NCI-H1694 (cell line): Measurements from ENCODE around the gene MRRF.

Source experiments
- DNase-seq: peaks from one replicate; lab custom pipeline; 2025; lab: John Stamatoyannopoulos, UW

Gene MRRF

DNA sequence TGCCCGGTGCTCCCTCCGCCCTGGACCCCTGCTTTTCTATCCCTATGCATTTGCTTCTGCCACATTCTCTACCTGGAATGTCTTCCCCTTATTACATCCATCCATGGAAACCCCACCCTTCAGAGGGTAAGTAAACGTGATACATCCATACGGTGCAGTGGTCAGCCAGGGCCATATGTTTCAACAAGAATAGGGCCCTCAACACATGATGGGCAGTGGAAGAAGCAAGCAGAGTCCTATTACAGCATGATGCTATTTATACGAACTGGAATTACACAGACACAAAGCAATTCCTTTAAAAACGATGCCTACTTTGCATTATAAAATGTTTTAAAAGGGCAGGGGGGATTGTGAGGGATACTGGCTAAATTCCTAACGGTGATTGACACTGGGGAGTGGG lies 68.0 kb downstream of the MRRF start:
- DNase-seq: no peak

DNA sequence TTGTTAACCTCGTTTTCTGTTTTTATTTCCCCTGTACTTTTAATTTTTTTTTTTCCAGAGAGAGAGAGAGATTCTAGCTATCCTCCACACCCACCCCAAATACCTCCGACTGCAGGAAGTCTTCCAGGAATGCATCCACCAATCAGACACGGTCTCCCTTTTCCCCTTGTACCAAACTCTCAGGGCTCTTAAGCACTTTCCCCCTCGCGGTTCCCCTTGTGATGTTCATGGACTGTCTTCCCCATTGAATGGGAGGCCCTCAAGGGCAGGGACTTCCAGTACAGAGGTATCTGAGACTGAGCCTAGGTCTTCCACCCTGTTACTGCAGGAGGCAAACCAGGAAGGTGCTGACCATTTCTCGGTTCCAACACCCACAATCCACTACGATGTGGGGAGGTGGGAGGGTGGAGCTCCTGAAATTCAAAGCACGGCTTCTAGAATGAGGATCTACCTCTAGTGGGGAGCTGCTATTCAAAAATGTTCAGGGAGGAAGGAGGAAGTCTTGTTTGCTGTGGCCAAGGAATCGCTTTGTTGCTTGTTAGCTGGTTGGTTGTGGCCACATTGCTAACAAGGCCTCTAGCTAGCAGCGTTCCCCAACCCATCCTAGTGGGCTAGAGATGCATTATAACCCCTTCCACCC lies 68.6 kb downstream of the MRRF start:
- DNase-seq: no peak

DNA sequence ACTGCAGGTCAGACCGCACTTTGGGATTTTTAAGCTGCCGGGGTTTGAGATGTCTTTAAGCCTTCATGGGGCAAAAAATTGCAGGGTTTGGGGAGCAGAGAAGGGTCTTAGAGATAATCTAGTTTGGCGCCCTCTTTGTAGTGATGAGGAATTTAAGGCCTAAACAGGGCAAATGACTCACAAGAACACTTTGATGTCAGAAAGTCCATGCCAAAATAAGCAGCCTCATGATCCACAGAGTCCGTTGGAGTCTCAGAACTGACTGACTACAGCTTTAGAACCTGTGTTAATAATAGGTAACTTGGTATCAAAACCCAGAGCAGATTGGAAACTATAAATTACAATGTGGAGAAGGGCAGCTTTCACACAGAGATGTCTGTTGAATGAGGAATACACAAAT lies 70.2 kb downstream of the MRRF start:
- DNase-seq: no peak

DNA sequence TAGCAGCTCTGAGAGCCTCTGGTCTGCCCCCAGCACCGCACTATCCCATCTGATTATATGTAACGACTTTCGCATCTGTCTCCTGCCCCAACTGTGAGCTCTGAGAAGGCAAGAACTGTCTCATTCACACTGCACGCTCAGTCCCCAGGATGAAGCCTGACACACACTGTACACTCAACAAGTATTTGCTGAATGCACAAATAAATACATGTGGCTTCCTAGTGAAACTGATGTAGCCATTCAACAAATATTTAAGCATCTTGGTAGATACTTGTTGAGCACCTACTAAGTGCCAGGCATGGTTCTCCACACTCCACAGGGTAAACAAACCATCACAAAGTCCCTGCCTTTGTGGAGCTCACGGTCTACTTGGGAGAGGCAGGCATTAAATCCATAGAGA lies 71.5 kb downstream of the MRRF start:
- no peak for DNase-seq

- no peak for DNase-seq
Observed at GRCh38 chr9:122336866-122337555, 72.3 kb downstream of the MRRF start.

DNA sequence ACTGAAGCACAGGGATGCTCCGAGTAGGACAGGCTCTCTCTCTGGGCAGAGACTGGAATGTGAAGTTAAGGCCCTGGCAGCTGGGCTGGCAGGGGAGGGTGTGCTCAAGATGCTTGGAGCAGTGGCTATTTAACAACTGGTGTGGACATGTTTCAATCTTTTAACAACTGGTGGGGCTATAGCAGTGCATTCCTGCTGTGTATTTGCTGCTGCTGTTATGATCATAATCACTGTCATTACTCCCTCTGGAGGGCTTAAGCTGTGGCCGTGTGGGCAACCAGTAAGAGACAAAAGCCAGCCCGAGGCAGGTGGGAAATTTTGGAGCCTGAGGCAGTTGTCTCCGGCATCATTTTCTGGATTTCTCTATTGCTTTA lies 72.9 kb downstream of the MRRF start:
- DNase-seq: no peak

GRCh38 chr9:122338536-122338935 lies 73.9 kb downstream of the MRRF start:
- DNase-seq: no peak

- no peak for DNase-seq
Observed at GRCh38 chr9:122338994-122339393, 74.3 kb downstream of the MRRF start.

- no peak for DNase-seq
Observed at GRCh38 chr9:122339579-122339978, 74.9 kb downstream of the MRRF start.

DNA sequence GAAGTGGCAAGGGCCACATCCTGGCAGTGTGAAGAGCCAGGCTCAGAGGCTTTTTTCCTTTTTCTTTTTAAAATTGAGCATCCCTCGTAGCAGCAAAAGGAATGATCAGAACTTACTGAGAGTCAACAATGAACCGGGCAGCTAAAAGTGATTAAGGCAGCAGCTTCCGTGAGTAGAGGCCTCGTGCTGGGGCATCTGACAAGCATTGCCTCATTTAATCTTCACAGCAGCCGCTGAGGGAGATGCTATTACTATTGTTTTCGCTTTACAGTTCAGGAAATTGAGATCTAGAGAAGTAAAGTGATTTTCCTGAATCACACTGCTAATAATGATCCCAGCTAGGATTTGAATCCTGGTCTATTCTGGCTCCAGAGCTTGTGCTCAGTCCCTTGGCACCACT lies 75.5 kb downstream of the MRRF start:
- no peak for DNase-seq

- DNase-seq: no peak
Observed at GRCh38 chr9:122342323-122343050, 77.8 kb downstream of the MRRF start.

GRCh38 chr9:122346478-122347347 lies 82.0 kb downstream of the MRRF start:
- DNase-seq: no peak

- DNase-seq: no peak
Observed at GRCh38 chr9:122347348-122348287, 82.9 kb downstream of the MRRF start.

GRCh38 chr9:122348288-122348777 lies 83.7 kb downstream of the MRRF start:
- no peak for DNase-seq

DNA sequence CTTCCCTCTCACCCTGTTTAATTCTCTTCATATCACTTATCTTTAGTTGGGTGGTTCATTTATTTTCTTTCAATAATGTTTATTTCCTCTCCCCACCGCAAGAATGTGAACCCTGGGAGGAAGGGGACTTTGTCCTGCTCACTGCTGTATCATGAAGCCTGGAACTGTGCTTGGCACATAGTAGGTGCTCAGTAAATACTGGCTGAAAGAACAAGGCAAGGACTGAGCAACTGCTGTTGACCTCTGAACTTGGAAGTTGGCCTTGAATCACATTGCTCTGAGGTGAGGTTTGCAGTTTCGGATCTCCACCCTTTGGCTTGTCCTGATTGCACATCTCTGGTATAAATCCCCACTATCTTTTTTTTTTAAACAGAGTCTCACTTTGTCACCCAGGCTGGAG lies 84.1 kb downstream of the MRRF start:
- DNase-seq: no peak

DNA sequence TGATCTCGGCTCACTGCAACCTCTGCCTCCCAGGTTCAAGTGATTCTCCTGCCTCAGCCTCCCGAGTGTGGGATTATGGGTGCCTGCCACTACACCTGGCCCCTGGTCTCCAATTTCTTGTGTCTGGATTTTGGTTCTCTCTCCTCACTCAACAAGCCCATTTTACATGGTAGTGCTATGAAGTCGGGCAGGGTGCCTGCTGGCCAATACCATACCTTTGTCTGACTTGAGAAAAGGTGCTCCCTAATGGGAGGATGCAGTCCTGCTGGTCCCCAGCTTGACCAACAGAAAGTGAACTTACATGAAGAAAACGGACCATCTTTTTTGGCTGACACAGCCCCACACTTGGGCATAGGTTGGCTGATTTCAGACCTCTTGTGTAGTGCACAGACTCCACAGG lies 84.5 kb downstream of the MRRF start:
- DNase-seq: no peak

- DNase-seq: peak; percentile 18
Observed at GRCh38 chr9:122350577-122351355, 86.1 kb downstream of the MRRF start.

DNA sequence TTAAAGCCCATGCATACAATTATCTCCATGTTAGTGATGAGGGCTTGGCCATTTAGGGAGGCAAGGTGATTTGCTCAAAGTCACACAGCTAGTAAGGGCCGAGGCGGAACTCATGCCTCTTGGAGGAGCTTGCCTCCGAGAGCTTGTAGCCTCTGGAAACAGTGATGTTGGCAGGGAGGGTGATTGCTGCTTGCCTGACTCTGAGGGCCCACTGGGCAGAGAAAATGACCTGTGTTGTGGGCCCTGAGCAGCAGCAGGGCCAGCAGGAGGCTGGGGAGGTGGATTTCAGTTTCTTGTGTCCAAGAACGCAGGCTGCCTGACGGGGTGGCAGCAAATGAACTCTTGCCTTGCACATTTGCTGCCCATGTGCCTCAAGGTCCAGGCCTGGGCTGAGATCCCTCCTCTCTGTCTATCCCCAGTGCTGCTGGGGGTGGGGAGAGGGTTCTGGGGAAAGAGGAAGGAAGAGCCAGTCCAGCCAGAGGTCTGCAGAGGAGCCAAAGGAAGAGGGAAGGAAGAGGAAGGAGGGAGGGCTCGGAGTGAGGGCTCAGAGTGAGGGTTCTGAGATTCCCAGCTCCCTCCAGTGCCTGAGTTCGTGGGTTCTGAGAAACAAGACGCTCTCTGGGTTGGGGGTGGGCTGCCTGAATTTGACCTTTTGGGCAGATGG lies 90.0 kb downstream of the MRRF start:
- DNase-seq: no peak

- DNase-seq: no peak
Observed at GRCh38 chr9:122355336-122355875, 90.7 kb downstream of the MRRF start.
